Astrocyte (in vitro differentiated cells and primary cell): ENCODE measurements around the gene WDR33. TPM values are rescaled to one million over a fixed set of nuclear protein-coding genes. Genes with fewer than 3 reads are reported as not detected.

ENCODE experiments used
- DNase-seq: peaks from one replicate; pipeline ENCODE4 v3.0.0-alpha.2; 2010; ENCODE audit warnings: low read depth
- FAIRE-seq: peaks from 2 replicates; lab custom pipeline; 2011; peaks lifted over from hg19 to GRCh38; lab: Jason Lieb, UNC
- H2AFZ ChIP-seq: 2 replicates; pipeline ENCODE4 v1.6.0; 2012; ENCODE audit warnings: low read depth, low read length, inconsistent platforms
- H3K27ac ChIP-seq: 2 replicates; pipeline ENCODE4 v1.5.1; 2011; ENCODE audit warnings: low read depth, low read length, inconsistent platforms
- H3K27me3 ChIP-seq: 2 replicates; pipeline ENCODE4 v1.6.0; 2011; ENCODE audit warnings: low read length, inconsistent platforms; ENCODE audit not compliant: insufficient read depth
- H3K36me3 ChIP-seq: 2 replicates; pipeline ENCODE4 v1.5.1; 2011; ENCODE audit warnings: low read length, inconsistent platforms; ENCODE audit not compliant: insufficient read depth
- H3K4me1 ChIP-seq: 2 replicates; pipeline ENCODE4 v1.5.1; 2011; ENCODE audit warnings: low read length, inconsistent platforms; ENCODE audit not compliant: insufficient read depth
- H3K4me2 ChIP-seq: 2 replicates; pipeline ENCODE4 v1.6.0; 2012; ENCODE audit warnings: low read length, inconsistent platforms
- H3K4me3 ChIP-seq: 2 replicates; pipeline ENCODE4 v1.5.1; 2011; ENCODE audit warnings: low read depth, mild to moderate bottlenecking, low read length, inconsistent platforms; ENCODE audit not compliant: insufficient read depth
- H3K79me2 ChIP-seq: 2 replicates; pipeline ENCODE4 v1.6.0; 2012; ENCODE audit warnings: mild to moderate bottlenecking, low read length, inconsistent platforms; ENCODE audit not compliant: insufficient read depth
- H3K9ac ChIP-seq: 2 replicates; pipeline ENCODE4 v1.6.0; 2012; ENCODE audit warnings: mild to moderate bottlenecking, low read length, inconsistent platforms
- H3K9me3 ChIP-seq: 2 replicates; pipeline ENCODE4 v1.5.1; 2012; ENCODE audit warnings: low read depth, mild to moderate bottlenecking, low read length, inconsistent platforms; ENCODE audit not compliant: insufficient read depth
- H4K20me1 ChIP-seq: 2 replicates; pipeline ENCODE4 v1.6.0; 2012; ENCODE audit warnings: low read length, inconsistent platforms; ENCODE audit not compliant: insufficient read depth
- H3K27ac Mint-ChIP-seq: one replicate; pipeline ENCODE4 v1.8.0; 2021; ENCODE audit warnings: mild to moderate bottlenecking, mixed read lengths; ENCODE audit not compliant: unreplicated experiment
- H3K27me3 Mint-ChIP-seq: one replicate; pipeline ENCODE4 v1.8.0; 2021; ENCODE audit warnings: low read depth, mixed read lengths; ENCODE audit not compliant: unreplicated experiment
- H3K36me3 Mint-ChIP-seq: one replicate; pipeline ENCODE4 v1.8.0; 2021; ENCODE audit warnings: low read depth, mixed read lengths; ENCODE audit not compliant: unreplicated experiment
- H3K4me1 Mint-ChIP-seq: one replicate; pipeline ENCODE4 v1.8.0; 2021; ENCODE audit warnings: low read depth, mixed read lengths; ENCODE audit not compliant: unreplicated experiment
- H3K4me3 Mint-ChIP-seq: one replicate; pipeline ENCODE4 v1.8.0; 2021; ENCODE audit warnings: mild to moderate bottlenecking, moderate library complexity, mixed read lengths; ENCODE audit not compliant: unreplicated experiment
- H3K9me3 Mint-ChIP-seq: one replicate; pipeline ENCODE4 v1.8.0; 2021; ENCODE audit warnings: mild to moderate bottlenecking, mixed read lengths; ENCODE audit not compliant: unreplicated experiment
- CTCF ChIP-seq: IDR thresholded peaks from 2 replicates; pipeline ENCODE4 v1.5.1; 2011; ENCODE audit warnings: low read depth, mild to moderate bottlenecking, inconsistent platforms, low read length, moderate library complexity; ENCODE audit not compliant: insufficient read depth
- EZH2 ChIP-seq: IDR thresholded peaks from 2 replicates; pipeline ENCODE4 v1.6.1; 2012; ENCODE audit warnings: mild to moderate bottlenecking, low read length, inconsistent platforms; ENCODE audit not compliant: insufficient read depth
- total RNA-seq: library from RNA; stranded (reverse); gene quantifications from 2 replicates; pipeline ENCODE4 v1.2.1, GENCODE V29; 2021

WDR33 gene
- total RNA-seq, 1 donor from 2014 or later = 40.9 TPM

DNA sequence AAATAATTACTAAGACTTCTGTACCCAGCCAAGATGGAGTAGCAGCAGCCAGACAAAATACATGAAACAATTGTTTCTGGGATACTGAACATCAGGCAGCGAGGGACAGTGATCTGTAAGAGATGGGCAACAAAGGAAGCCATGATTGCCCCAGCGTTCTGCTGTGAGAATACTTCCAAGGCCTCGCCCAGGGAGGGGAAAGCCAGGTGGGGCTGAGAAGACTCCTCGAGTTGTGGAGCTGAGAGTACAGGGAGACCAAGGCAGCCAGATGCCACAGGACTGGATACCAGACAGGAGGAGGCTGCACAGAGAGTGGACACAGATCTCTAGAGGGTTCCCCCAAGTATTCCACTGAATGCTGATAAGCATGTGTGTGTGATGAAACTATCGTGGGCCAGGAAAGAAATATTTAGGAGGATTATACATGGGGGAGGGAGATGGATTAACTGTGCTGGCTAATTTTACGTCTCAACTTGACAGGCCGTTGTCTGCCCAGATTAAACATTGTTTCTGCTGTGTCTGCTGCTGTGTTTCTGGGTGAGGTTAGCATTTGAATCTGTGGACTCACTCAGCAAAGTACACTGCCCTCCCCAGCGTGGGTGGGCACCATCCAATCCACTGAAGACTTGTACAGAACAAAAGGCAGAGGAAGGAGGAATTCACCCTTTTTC is 125.4 kb downstream of the WDR33 start:
- H3K36me3 Mint-ChIP-seq = no peaks in the 10 kb centered on the region
- H3K79me2 ChIP-seq = no peaks in the 10 kb centered on the region
- no peaks in the 10 kb centered on the region for H3K36me3 ChIP-seq
- peaks cover 2% of the 10 kb centered on the region for H3K27me3 Mint-ChIP-seq
- H3K9me3 ChIP-seq = peaks cover 3% of the 10 kb centered on the region
- H4K20me1 ChIP-seq = no peaks in the 10 kb centered on the region
- H3K4me3 ChIP-seq = no peak overlapping the region
- no peak overlapping the region for H3K4me2 ChIP-seq
- no peak overlapping the region for H3K9ac ChIP-seq
- no peak overlapping the region for H2AFZ ChIP-seq
- TF ChIP-seq CTCF = no peak
- no peak for TF ChIP-seq EZH2
- no peak for FAIRE-seq
- peaks cover 7% of the 10 kb centered on the region for H3K9me3 Mint-ChIP-seq
- H3K27me3 ChIP-seq = no peaks in the 10 kb centered on the region
- DNase-seq = no peak
- peak overlapping the region; percentile 1 for H3K27ac Mint-ChIP-seq
- peaks cover 30% of the 10 kb centered on the region for H3K4me1 Mint-ChIP-seq
- H3K4me1 ChIP-seq = no peaks in the 10 kb centered on the region
- H3K27ac ChIP-seq = no peak overlapping the region
- no peak overlapping the region for H3K4me3 Mint-ChIP-seq

GRCh38 chr2:127683757-127684156 is 127.2 kb downstream of the WDR33 start:
- Histone ChIP-seq H3K4me2 (peak overlapping the region; percentile 17), H3K9ac (no peak overlapping the region), H3K27me3 (no peaks in the 10 kb centered on the region), H3K36me3 (no peaks in the 10 kb centered on the region), H2AFZ (peak overlapping the region; percentile 58), H3K4me1 (no peaks in the 10 kb centered on the region), H3K27ac (no peak overlapping the region), H3K9me3 (peaks cover 1% of the 10 kb centered on the region), H3K79me2 (no peaks in the 10 kb centered on the region), H4K20me1 (no peaks in the 10 kb centered on the region), H3K4me3 (no peak overlapping the region)
- H3K4me3 Mint-ChIP-seq = peak overlapping the region; percentile 54
- peaks cover 3% of the 10 kb centered on the region for H3K9me3 Mint-ChIP-seq
- peak overlapping the region; percentile 86 for H3K27ac Mint-ChIP-seq
- peak; percentile 31 for DNase-seq
- no peaks in the 10 kb centered on the region for H3K36me3 Mint-ChIP-seq
- TF ChIP-seq EZH2 (no peak), CTCF (no peak)
- peaks cover 2% of the 10 kb centered on the region for H3K27me3 Mint-ChIP-seq
- no peak for FAIRE-seq
- H3K4me1 Mint-ChIP-seq = peaks cover 30% of the 10 kb centered on the region

DNA sequence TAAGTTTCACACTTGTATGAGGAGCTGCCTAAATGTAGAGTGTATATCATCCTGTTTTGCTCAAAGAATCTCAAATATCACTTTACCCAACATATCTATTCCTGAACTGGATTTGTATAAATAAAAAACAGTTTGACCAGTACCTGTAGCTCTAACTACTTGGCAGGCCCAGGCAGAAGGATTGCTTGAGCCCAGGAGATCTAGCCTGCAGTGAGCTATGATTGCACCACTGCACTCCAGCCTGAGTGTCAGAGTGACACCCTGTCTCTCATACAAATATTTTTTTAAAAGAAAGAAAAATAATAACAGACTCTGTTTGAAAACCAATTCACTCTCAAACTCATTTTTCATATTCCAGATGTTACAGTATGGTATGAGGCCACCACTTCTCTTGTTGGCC is 127.9 kb downstream of the WDR33 start:
- H3K27me3 Mint-ChIP-seq = peaks cover 9% of the 10 kb centered on the region
- no peak overlapping the region for H3K4me3 Mint-ChIP-seq
- no peak overlapping the region for H3K4me3 ChIP-seq
- H2AFZ ChIP-seq = no peak overlapping the region
- peaks cover 3% of the 10 kb centered on the region for H3K27me3 ChIP-seq
- no peaks in the 10 kb centered on the region for H3K79me2 ChIP-seq
- H3K27ac ChIP-seq = no peak overlapping the region
- no peaks in the 10 kb centered on the region for H3K36me3 ChIP-seq
- H3K4me2 ChIP-seq = no peak overlapping the region
- no peak for TF ChIP-seq EZH2
- TF ChIP-seq CTCF = no peak
- H3K36me3 Mint-ChIP-seq = no peaks in the 10 kb centered on the region
- H4K20me1 ChIP-seq = no peaks in the 10 kb centered on the region
- no peak overlapping the region for H3K27ac Mint-ChIP-seq
- H3K9ac ChIP-seq = no peak overlapping the region
- no peaks in the 10 kb centered on the region for H3K9me3 ChIP-seq
- FAIRE-seq (no peak), DNase-seq (no peak)
- H3K4me1 ChIP-seq = no peaks in the 10 kb centered on the region
- peaks cover 30% of the 10 kb centered on the region for H3K4me1 Mint-ChIP-seq
- no peaks in the 10 kb centered on the region for H3K9me3 Mint-ChIP-seq
